Fibroblast of skin of right biceps (primary cell): ENCODE data around the gene SCN1B.
"Not testable (repeated sequence)": the region's sequence is repeated elsewhere in the genome, so short reads cannot be mapped to it uniquely, and the experiment has no call there.

ENCODE experiments used
- DNase-seq: peaks from one replicate; pipeline ENCODE4 v3.0.0-alpha.2; 2013

Gene SCN1B

DNA sequence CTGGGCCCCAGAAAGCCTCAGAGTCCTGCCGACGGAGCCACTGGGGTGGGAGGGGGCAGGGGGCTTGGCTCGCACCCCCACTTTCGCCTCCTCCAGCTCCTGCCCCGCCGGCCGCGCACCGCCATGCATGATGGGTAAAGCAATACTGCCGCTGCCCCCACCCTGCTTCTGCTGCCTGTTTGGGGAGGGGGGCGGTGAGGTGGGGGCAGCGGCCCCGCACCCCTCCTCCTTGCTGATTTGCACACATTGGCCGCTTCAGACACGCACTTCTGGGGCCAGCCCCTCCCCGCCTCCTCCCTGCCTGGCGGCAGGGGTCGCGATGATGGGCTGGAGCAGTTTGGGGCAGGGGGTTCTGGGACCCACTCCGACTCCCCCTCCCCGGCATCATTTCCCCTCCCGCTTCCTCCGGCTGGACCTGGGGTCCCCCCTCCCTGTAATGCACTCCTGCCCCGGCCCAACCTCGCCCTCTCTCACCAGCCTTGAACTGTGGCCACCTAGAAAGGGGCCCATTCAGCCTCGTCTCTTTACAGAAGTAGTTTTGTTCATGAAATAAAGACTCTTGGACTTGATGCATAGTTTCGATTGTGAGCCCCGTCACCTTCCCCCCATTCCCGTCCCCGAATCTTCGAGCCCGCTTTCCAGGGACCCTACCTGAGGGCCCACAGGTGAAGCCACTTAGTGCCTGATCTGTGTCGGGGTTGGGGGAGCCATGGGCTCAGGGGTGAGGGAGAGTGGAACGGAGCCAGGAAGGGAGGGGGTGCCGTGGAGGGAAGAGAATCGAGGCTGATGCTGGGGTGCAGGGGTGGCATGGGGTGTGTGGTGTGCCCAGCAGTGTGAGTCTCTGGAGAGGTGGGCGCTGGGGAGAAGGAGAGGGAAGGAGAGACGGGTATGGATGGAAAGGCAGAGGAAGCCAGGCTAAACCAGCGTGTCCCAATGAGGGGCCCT, 9.9 kb downstream of the SCN1B start:
- no peak for DNase-seq

DNA sequence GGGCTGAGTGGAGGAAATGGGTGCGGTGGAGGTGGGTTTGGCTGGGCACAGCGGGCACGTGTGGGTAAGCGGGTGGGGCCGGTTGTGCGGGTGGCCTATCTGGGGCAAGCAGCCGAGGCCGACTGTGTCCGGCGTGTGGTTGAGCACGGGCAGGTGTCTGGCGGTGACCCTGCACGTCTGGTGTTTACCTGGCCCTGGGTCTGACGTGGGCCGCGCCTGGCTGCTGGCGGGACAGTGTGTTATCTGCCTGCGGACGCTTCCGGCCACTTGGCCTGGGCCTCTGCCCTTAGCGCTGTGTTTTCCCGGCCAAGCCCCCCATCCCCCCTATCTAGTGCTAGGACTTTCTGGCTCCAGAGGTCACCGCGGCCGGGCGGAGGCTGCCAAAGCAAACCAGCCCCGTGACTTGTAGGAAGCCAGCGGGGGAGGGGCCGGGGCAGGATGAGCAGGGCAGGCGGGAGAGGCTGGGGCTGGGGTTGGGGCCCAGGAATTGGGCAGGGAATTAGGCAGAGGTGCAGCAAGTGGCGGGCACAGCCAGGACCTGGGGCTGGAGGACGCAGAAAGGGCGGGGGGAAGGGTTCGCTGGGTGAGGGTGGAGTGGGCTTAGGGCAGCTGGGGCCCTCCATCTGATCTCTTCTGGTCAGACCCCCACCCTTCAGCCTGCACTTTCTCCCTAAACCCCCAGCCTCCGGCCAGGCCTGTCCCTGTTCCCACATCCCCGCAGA, 10.7 kb downstream of the SCN1B start:
- no peak for DNase-seq

DNA sequence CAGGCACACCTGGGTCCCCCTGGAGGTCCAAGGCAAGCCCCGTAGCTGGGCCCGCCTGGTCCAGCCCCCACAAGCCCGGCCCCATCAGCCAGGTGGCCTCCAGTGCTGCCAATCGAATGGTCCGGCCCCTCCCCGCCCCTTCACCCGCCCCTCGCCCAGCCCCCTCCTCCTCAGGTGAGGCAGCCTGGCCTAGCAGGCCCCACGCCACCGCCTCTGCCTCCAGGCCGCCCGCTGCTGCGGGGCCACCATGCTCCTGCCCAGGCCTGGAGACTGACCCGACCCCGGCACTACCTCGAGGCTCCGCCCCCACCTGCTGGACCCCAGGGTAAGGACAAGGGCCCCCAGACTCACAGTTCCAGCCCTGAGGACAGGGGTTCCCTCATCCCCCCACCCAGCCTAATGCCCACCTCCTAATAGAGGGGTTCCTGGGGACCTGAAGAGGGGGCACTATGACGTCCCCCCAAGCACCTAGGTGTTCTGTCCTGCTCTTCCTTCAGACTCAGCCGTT, 11.3 kb downstream of the SCN1B start, which contains the start of gene HPN:
Gene HPN, plus strand, starts transcription at position 174 of the 508 bp plus-strand sequence. CDS start 786 bp downstream, outside the sequence.
- DNase-seq, result no peak

GRCh38 chr19:35042056-35042730, 11.9 kb downstream of the SCN1B start:
- DNase-seq, result no peak

- DNase-seq, result no peak
Measured at GRCh38 chr19:35042954-35043604, 12.8 kb downstream of the SCN1B start.

DNA sequence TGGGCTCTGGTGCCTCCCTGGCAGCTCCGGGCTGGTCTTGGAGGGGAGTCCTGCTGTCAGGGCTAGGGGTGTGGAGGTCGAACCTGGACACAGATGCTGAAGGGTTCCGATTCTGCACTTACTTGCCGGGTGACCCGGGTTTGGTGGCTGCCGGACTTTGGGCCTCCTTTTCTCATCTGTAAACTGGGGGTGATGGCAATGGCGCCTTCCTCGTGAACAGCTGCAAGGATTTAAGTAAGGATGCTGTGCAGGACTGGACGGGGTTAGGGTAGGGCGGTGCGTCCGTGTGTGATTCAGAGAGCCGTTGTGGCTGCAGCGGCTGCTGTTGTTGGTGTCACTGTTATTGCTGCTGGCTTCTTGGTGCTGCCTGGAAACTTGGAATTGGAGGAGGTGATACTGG, 13.6 kb downstream of the SCN1B start:
- no peak for DNase-seq

DNA sequence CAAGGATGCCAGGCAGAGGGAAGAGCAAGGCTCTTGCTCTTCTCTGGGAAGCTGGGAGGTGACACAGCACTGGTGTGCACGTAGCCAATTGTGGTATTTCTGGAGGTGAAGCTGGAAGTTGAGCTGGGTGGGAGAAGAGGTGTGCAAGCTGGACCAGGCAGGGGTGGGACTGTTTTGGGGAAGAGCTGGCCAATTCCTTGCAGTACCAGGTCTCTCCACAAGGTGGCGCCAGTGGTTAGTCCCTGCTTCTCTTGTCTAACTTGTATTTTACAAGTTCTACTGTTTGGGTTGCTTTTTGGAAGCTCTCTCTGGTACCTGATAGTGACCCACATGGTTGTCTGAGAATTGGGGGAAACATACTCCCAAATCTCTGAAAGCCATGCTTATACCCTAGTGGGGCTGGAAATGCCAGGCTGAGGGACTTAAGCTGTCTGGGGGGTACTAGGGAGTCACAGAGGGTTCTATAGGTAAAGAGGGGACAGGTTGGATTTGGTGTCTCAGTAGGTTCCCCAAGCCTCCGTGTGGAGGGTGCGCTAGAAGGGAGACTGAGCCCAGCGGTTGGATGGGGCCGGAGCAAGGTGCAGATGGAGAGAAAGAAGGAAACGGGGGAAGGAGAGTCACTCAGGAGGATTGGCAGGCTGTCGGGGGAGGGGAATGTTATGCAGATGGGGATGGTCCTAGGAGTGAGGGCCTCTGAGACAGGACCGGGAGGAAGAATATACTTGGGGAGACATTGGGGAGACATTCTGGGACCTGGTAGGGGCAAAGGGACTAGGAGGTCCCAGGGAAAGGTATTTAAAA, 14.2 kb downstream of the SCN1B start:
- peak; percentile 35 for DNase-seq

- peak; percentile 30 for DNase-seq
Measured at GRCh38 chr19:35045667-35046300, 15.5 kb downstream of the SCN1B start.

GRCh38 chr19:35046461-35046860, 16.2 kb downstream of the SCN1B start:
- DNase-seq, result no peak

- no peak for DNase-seq
Measured at GRCh38 chr19:35048911-35049411, 18.7 kb downstream of the SCN1B start.

GRCh38 chr19:35049456-35049855, 19.2 kb downstream of the SCN1B start:
- no peak for DNase-seq

DNA sequence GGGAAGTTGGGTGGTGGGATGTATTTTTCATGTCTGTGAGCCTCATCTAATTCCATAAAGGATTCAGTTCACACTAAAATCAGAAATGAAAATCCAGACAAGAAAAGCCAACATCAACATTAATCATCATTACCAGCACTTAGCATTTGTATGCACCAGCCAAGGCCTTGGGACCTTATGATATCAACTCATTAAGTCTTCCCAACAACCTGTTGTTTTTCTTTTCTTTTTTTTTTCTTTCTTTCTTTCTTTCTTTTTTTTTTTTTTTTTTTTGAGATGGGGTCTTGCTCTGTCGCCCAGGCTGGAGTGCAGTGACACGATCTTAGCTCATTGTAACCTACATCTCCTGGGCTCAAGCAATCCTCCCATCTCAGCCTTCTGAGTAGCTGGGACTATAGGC, 20.4 kb downstream of the SCN1B start:
- DNase-seq, result not testable (repeated sequence)

DNA sequence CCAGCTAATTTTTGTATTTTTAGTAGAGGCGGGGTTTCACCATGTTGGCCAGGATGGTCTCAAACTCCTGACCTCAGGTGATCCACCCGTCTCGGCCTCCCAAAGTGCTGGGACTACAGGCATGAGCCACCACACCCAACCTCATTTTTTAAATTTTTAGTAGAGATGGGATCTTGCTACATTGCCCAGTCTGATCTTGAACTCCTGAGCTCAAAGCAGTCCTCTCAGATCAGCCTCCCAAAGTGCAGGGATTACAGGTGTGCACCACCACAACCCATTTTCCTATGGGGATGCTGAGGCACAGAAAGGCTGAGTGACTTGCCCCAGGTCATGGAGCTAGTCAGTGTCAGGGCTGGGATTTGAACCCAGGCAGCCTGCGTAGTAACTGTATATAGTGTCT, 21.0 kb downstream of the SCN1B start:
- not testable (repeated sequence) for DNase-seq

- DNase-seq, result no peak
Measured at GRCh38 chr19:35051796-35052195, 21.5 kb downstream of the SCN1B start.

DNA sequence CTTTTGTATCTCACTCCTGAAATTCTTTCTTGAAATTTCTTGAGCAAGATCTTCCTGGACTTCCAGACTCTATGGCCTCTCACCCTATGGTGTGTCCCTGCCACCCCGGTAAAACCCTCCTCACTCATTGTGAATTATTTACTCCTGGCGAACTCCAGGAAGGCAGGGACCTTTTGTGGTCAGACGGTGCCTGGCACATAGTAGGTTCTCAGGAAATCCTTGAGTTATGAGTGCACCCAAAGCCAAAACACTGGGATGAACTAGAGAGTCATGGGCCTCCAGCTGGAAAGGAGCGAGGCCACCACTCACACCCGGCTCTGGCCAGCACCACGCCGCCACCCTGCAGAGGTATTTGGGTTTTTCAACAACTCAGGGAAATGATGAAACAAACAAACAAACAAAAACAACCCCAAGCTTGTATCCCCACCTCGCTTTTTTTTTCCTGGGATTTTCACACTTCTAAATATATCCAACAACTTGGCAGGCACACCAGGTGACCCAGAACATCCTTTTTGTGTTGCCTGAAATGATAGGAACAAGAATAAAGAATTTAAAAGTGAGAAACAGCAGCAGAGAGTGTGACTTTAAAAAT, 22.4 kb downstream of the SCN1B start:
- no peak for DNase-seq

- no peak for DNase-seq
Measured at GRCh38 chr19:35053667-35054293, 23.5 kb downstream of the SCN1B start.

- DNase-seq, result no peak
Measured at GRCh38 chr19:35054626-35055025, 24.4 kb downstream of the SCN1B start.

DNA sequence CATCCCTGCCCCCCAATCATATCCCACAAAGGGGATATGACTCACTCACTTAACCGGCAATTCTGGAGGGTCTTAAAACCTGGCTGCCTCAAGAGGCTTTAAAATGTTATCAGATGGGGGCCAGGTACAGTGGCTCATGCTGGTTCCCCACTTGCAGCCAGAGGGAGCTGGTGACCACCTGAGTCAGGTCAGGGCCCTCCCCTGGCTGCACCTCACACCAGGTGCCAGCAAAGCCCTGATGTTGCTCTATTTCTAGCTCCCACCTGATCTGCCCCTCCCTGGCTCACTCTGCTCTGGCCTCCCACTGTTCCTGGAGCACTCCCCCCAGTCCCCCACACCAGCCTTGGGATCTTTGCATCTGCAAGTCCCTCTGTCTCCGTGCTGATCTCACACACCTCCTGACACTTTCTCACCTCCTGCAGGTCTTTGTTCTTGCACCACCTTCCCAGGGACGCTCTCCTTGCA, 25.5 kb downstream of the SCN1B start:
- DNase-seq, result no peak

DNA sequence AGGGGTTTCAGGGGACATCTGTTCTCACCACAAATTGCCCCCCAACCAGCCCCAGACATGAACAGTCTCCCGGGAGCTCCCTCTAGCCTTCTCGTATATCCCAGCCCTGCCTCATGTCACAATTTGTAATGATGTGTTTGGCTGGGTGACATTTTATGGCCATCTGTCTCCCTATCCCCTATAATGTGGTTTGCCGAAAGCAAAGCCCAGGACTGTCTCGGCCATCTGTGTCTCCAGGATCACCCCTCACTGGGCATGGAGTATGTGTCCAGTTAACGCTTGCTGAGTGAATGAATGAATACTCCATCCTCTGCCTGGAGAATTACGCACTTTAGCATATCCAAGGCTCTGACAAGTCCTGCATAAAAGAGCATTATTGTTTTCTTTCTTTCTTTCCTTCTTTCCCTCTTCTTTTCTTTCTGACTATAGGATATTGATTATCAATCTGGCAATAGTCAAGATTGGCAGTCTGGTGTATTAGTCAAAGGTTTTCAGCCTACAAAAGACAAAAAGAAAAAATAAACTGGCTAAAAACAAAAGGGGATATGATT, 26.3 kb downstream of the SCN1B start:
- DNase-seq, result no peak

GRCh38 chr19:35058370-35058769, 28.1 kb downstream of the SCN1B start:
- DNase-seq, result no peak
